HG02678 (cell line): ENCODE data around the gene MMP13.
"Not testable (repeated sequence)": the region's sequence is repeated elsewhere in the genome, so short reads cannot be mapped to it uniquely, and the experiment has no call there.

Experiments
- ATAC-seq: cut with Tn5 transposase; IDR thresholded peaks from one replicate; pipeline ENCODE4 v1.9.1; 2021; ENCODE audit warnings: mild to moderate bottlenecking, moderate library complexity; ENCODE audit not compliant: unreplicated experiment

The MMP13 gene

GRCh38 chr11:102955624-102956023 lies at the start of gene MMP13:
MMP13 (minus strand) TSS chr11:102955732; CDS start chr11:102955705, 27 bp downstream.
- no peak for ATAC-seq

- ATAC-seq: not testable (repeated sequence)
Observed at GRCh38 chr11:103004234-103004633, 48.7 kb upstream of the MMP13 start.

GRCh38 chr11:102994105-102994504 lies 38.6 kb upstream of the MMP13 start:
- ATAC-seq: no peak

- ATAC-seq: no peak
Observed at GRCh38 chr11:102991776-102992175, 36.2 kb upstream of the MMP13 start.

GRCh38 chr11:102990145-102990544 lies 34.6 kb upstream of the MMP13 start:
- no peak for ATAC-seq

- no peak for ATAC-seq
Observed at GRCh38 chr11:102989379-102990047, 34.0 kb upstream of the MMP13 start.

- ATAC-seq: no peak
Observed at GRCh38 chr11:102986815-102987214, 31.3 kb upstream of the MMP13 start.

- no peak for ATAC-seq
Observed at GRCh38 chr11:102985850-102986249, 30.3 kb upstream of the MMP13 start.

GRCh38 chr11:102983486-102983885 lies 28.0 kb upstream of the MMP13 start:
- ATAC-seq: no peak

- ATAC-seq: peak; percentile 58
Observed at GRCh38 chr11:102981324-102981910, 25.9 kb upstream of the MMP13 start.

- ATAC-seq: no peak
Observed at GRCh38 chr11:102974552-102975280, 19.2 kb upstream of the MMP13 start.

- not testable (repeated sequence) for ATAC-seq
Observed at GRCh38 chr11:102973698-102974097, 18.2 kb upstream of the MMP13 start.

- ATAC-seq: no peak
Observed at GRCh38 chr11:102972853-102973252, 17.3 kb upstream of the MMP13 start.

GRCh38 chr11:102971766-102972165 lies 16.2 kb upstream of the MMP13 start:
- no peak for ATAC-seq

GRCh38 chr11:102967497-102967896 lies 12.0 kb upstream of the MMP13 start:
- ATAC-seq: no peak

GRCh38 chr11:102966011-102966410 lies 10.5 kb upstream of the MMP13 start:
- ATAC-seq: no peak

- no peak for ATAC-seq
Observed at GRCh38 chr11:102964867-102965266, 9.3 kb upstream of the MMP13 start.

GRCh38 chr11:102957953-102958352 lies 2.4 kb upstream of the MMP13 start:
- no peak for ATAC-seq

- no peak for ATAC-seq
Observed at GRCh38 chr11:102950622-102951081, 4.9 kb downstream of the MMP13 start.

- ATAC-seq: no peak
Observed at GRCh38 chr11:102946237-102946636, 9.3 kb downstream of the MMP13 start.

GRCh38 chr11:102940714-102941588 lies 14.6 kb downstream of the MMP13 start:
- peak; percentile 83 for ATAC-seq
